Stimulated activated naive CD8-positive, alpha-beta T cell treated with anti-CD3 and anti-CD28 coated beads, Interleukin-15, Interleukin-2, amounts not matched to agents 100 ng/mL and 50 ng/mL, for 24 hours (primary cell): ENCODE data around the gene IGF2BP2.
"Not testable (repeated sequence)": the region's sequence is repeated elsewhere in the genome, so short reads cannot be mapped to it uniquely, and the experiment has no call there.

Source experiments
- H3K27ac Mint-ChIP-seq: one replicate; pipeline ENCODE4 v1.8.0; 2021; ENCODE audit warnings: mild to moderate bottlenecking, mixed read lengths
- H3K27me3 Mint-ChIP-seq: one replicate; pipeline ENCODE4 v1.8.0; 2021; ENCODE audit warnings: mixed read lengths
- H3K36me3 Mint-ChIP-seq: one replicate; pipeline ENCODE4 v1.8.0; 2021; ENCODE audit warnings: low read depth, mixed read lengths
- H3K4me1 Mint-ChIP-seq: one replicate; pipeline ENCODE4 v1.8.0; 2021; ENCODE audit warnings: low read depth, mixed read lengths
- H3K4me3 Mint-ChIP-seq: one replicate; pipeline ENCODE4 v1.8.0; 2021; ENCODE audit warnings: mild to moderate bottlenecking, mixed read lengths
- H3K9me3 Mint-ChIP-seq: one replicate; pipeline ENCODE4 v1.8.0; 2021; ENCODE audit warnings: mixed read lengths

The IGF2BP2 gene

GRCh38 chr3:185685231-185686035, 139.4 kb downstream of the IGF2BP2 start:
- Mint-ChIP-seq H3K27ac (no peak overlapping the region), H3K4me1 (no peaks in the 10 kb centered on the region), H3K9me3 (no peaks in the 10 kb centered on the region), H3K27me3 (peaks cover 20% of the 10 kb centered on the region), H3K4me3 (no peak overlapping the region), H3K36me3 (no peaks in the 10 kb centered on the region)

GRCh38 chr3:185680231-185680630, 144.6 kb downstream of the IGF2BP2 start:
- peaks cover 19% of the 10 kb centered on the region for H3K9me3 Mint-ChIP-seq

DNA sequence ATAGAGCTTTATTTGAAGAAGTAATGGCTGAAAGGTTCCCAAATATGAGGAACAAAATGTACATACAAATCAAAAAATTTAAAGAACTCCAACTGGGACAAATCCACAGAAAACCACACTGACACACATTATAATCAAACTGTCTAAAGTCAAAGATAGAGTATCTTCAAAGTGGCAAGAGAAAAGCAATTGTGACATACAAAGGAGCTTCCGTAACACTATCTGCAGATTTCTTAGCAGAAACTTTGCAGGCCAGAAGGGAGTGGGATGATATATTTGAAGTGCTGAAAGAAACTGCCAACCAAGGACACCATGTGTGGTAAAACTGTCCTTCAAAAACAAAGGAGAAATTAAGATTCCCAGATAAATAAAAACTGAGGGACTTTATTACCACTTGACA, 146.8 kb downstream of the IGF2BP2 start:
- H3K9me3 Mint-ChIP-seq = peaks cover 19% of the 10 kb centered on the region
- H3K4me3 Mint-ChIP-seq = no peak overlapping the region
- no peaks in the 10 kb centered on the region for H3K4me1 Mint-ChIP-seq
- H3K36me3 Mint-ChIP-seq = no peaks in the 10 kb centered on the region
- H3K27me3 Mint-ChIP-seq = peaks cover 29% of the 10 kb centered on the region
- no peak overlapping the region for H3K27ac Mint-ChIP-seq

More at GRCh38 chr3:185680231-185680630, 144.6 kb downstream of the IGF2BP2 start:
- peaks cover 29% of the 10 kb centered on the region for H3K27me3 Mint-ChIP-seq
- no peak overlapping the region for H3K4me3 Mint-ChIP-seq
- H3K4me1 Mint-ChIP-seq = no peaks in the 10 kb centered on the region
- no peaks in the 10 kb centered on the region for H3K36me3 Mint-ChIP-seq
- no peak overlapping the region for H3K27ac Mint-ChIP-seq

DNA sequence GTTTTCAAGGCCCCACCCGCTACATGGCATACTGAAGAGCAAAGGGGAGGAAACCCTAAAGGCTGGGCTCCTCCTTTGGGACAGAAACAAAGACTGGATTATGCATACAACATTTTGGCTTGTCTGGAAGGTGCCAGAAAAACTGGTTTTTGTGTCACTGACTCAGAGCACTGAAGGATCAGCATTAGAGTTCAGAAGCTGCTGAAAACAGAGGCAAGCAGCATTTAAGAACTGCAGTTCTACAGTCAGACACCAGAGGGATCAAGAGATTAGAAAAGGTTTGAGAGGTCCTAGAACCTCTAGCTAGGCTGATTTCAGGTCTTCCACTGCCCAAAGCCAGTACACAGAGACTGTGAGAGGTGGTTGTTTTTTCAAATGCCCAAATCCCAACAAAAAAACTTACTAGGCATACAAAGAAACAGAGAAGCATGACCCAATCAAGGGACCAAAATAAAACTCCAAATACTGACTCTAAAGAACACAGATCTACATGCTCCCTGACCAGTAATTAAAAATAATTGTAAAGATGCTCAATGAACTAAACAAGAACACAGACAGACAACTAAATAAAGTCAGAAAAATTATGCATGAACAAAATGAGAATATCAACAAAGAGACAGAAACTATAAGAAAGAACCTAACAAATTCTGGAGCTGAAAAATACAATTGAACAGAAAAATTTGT, 147.6 kb downstream of the IGF2BP2 start:
- Mint-ChIP-seq H3K36me3 (no peaks in the 10 kb centered on the region), H3K9me3 (peaks cover 19% of the 10 kb centered on the region), H3K4me1 (no peaks in the 10 kb centered on the region), H3K27me3 (peaks cover 26% of the 10 kb centered on the region), H3K4me3 (no peak overlapping the region), H3K27ac (no peak overlapping the region)

DNA sequence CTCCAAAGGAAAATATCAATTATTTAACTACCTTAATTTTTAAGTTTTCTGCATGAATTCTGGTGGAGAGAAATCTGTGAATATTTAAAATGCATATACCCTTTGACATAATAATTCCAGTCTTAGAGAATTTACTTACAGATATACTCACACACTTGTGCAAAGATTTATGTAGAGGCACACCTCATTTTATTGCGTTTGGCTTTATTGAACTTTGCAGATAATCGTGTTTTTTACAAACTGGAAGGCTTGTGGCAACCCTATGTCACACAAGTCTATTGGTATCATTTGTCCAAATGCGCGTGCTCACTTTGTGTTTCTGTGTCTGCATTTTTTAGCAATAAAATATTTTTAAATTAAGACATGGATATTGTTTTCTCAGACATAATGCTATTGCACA, 157.3 kb downstream of the IGF2BP2 start:
- Mint-ChIP-seq H3K27me3 (peaks cover 6% of the 10 kb centered on the region), H3K36me3 (no peaks in the 10 kb centered on the region), H3K4me3 (no peak overlapping the region), H3K27ac (no peak overlapping the region), H3K4me1 (no peaks in the 10 kb centered on the region), H3K9me3 (no peaks in the 10 kb centered on the region)

DNA sequence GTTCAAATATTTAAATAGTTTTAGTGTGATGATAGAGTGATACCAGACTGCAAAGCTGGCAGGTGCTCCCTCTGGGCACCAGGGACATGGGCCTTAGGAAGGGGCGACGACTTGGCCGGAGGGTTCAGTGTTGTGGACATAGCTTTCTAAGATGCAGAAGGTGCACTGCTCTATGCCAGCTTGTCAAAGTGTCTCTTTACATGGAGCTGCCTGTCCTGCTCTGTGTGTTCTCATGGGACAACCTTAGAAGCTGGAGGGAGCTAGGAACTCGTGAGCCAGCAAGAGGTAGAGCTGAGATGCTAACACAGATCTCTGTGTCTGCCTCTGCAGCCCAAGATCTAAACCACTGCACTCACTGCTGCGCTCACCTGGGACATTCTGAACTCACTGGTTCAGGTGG, 160.9 kb downstream of the IGF2BP2 start:
- H3K4me1 Mint-ChIP-seq = no peaks in the 10 kb centered on the region
- peaks cover 6% of the 10 kb centered on the region for H3K27me3 Mint-ChIP-seq
- no peak overlapping the region for H3K27ac Mint-ChIP-seq
- H3K9me3 Mint-ChIP-seq = no peaks in the 10 kb centered on the region
- H3K4me3 Mint-ChIP-seq = no peak overlapping the region
- H3K36me3 Mint-ChIP-seq = no peaks in the 10 kb centered on the region

GRCh38 chr3:185661772-185662171, 163.1 kb downstream of the IGF2BP2 start:
- Mint-ChIP-seq H3K36me3 (no peaks in the 10 kb centered on the region), H3K4me1 (no peaks in the 10 kb centered on the region), H3K27ac (no peak overlapping the region), H3K4me3 (no peak overlapping the region), H3K27me3 (peaks cover 6% of the 10 kb centered on the region), H3K9me3 (no peaks in the 10 kb centered on the region)

GRCh38 chr3:185661296-185661695, 163.5 kb downstream of the IGF2BP2 start:
- not testable (repeated sequence) for H3K9me3 Mint-ChIP-seq, H3K27ac Mint-ChIP-seq, H3K4me3 Mint-ChIP-seq, H3K4me1 Mint-ChIP-seq, H3K27me3 Mint-ChIP-seq, H3K36me3 Mint-ChIP-seq

GRCh38 chr3:185659942-185660921, 164.6 kb downstream of the IGF2BP2 start:
- Mint-ChIP-seq H3K9me3 (no peaks in the 10 kb centered on the region), H3K27me3 (peaks cover 6% of the 10 kb centered on the region), H3K27ac (no peak overlapping the region), H3K36me3 (no peaks in the 10 kb centered on the region), H3K4me1 (no peaks in the 10 kb centered on the region), H3K4me3 (no peak overlapping the region)

GRCh38 chr3:185658943-185659342, 165.9 kb downstream of the IGF2BP2 start:
- Mint-ChIP-seq H3K4me1 (no peaks in the 10 kb centered on the region), H3K27me3 (no peaks in the 10 kb centered on the region), H3K27ac (no peak overlapping the region), H3K36me3 (no peaks in the 10 kb centered on the region), H3K4me3 (no peak overlapping the region), H3K9me3 (no peaks in the 10 kb centered on the region)

GRCh38 chr3:185658504-185658912, 166.3 kb downstream of the IGF2BP2 start:
- no peaks in the 10 kb centered on the region for H3K9me3 Mint-ChIP-seq
- no peaks in the 10 kb centered on the region for H3K27me3 Mint-ChIP-seq
- no peak overlapping the region for H3K4me3 Mint-ChIP-seq
- H3K36me3 Mint-ChIP-seq = no peaks in the 10 kb centered on the region
- H3K27ac Mint-ChIP-seq = no peak overlapping the region
- no peaks in the 10 kb centered on the region for H3K4me1 Mint-ChIP-seq

DNA sequence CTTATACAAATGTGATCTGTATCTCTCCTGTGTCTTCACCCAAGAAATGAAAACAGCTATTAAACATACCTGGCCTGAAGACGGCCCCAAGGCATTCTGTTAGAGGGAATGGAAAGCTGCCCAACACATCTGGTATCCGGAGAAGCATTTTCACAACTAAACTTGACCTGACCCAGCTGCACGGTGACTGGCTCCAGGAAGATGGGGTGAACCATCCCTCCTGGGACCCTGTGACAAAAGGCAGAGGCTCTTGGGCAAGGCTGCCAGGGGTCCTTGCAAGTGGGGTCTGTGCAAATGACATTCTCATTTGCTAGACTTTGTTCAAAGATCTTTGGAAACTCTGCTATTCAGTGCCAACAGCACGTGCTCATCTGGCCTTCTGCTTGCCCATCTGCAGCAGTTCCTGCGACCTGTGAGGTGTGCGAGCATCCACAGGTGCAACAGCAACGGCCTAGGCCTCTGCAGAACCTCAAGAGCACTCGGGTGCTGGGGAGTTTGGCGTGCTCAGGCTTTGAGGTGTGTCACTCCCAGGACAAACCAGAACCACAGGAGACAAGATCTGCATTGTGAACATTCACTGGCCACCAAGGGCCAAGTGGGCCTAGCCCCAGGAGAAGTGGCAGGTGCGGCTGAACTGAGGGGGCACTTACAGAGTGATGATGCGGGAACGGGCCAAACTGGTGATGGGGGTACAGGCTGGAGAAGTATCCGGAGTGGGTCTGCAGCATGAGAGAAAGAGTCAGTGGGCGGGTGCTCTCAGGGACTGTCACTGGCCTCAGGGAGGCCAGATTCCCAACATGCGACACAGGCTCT, 166.9 kb downstream of the IGF2BP2 start:
- H3K4me3 Mint-ChIP-seq = no peak overlapping the region

DNA sequence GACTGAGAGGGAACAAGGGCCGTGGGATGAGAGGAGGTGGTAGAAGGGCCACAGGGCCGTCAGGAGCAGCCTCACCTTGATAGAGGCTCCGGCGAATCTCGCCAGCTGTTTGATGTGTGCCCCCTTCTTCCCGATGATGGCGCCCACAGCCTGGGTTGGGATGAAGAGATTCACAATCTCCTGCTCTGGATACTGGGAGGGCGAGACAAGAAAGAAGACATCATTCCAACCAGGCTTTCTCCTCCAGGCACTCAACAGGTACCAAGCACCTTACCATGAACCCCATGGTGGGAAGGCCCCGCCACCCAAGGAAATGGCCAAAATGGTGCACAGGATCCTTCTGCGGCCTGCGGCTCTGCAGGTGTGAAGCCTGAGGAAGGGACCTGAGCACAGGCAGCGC, 167.6 kb downstream of the IGF2BP2 start:
- Mint-ChIP-seq H3K4me3 (no peak overlapping the region), H3K27me3 (no peaks in the 10 kb centered on the region), H3K27ac (no peak overlapping the region), H3K36me3 (no peaks in the 10 kb centered on the region), H3K9me3 (no peaks in the 10 kb centered on the region), H3K4me1 (no peaks in the 10 kb centered on the region)

More for the DNA sequence above, 166.9 kb downstream of the IGF2BP2 start:
- Mint-ChIP-seq H3K27me3 (no peaks in the 10 kb centered on the region), H3K4me1 (no peaks in the 10 kb centered on the region), H3K27ac (no peak overlapping the region), H3K9me3 (no peaks in the 10 kb centered on the region), H3K36me3 (no peaks in the 10 kb centered on the region)

GRCh38 chr3:185656321-185656840, 168.5 kb downstream of the IGF2BP2 start:
- H3K27ac Mint-ChIP-seq = no peak overlapping the region
- H3K9me3 Mint-ChIP-seq = no peaks in the 10 kb centered on the region
- no peaks in the 10 kb centered on the region for H3K4me1 Mint-ChIP-seq
- no peaks in the 10 kb centered on the region for H3K27me3 Mint-ChIP-seq
- no peaks in the 10 kb centered on the region for H3K36me3 Mint-ChIP-seq
- H3K4me3 Mint-ChIP-seq = no peak overlapping the region
